ENCODE results near the gene ELOVL5. TPM values are rescaled to one million over a fixed set of nuclear protein-coding genes. Genes with fewer than 3 reads are reported as not detected.

ELOVL5 gene
- total RNA-seq, 4 donors from 2014 or later, result 5.6 to 7.2 (median 6.2) TPM

DNA sequence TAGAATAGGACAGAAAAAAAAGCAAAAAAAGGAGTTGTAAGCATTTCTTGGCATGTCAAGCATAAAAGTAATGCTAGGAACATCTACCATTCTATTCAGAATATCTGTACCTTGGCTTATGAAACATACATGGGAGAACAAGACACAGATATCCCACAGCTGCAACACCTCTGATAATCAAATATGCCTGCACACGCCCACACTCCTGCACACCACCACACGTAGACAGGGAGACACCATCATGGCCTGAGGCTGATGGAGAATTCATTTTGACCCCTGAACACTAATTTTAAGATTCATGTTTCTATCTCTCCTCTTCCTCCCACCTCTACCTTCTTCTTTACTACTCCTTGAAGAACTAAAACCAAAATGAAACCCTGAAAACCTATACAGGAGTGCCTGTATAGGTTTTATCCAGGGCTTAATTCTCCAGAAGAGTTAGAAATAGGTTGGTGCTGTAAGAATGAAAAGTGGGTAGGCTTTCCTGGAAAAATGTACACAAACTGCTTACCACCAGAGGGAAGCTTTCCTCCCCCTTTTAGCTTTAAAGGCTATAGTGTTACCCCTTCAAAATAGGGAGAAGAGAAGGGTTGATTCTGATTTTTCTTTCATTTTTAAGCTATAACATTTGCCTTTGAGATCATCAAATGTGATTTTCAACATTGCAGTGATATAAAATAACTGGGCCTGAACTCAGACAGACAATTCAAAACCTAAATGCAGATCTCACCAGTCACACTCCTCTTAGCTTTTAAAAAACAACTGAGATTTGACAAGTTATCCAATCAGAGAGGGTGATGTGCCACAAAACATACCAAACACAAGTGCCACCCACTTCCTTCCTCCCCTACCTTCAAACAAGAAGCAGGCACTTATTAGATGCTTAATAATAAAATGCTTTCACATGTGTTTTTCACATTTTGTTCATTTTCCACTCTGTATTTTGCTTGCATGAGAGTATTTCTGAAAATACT lies 57.9 kb downstream of the ELOVL5 start:
- Histone ChIP-seq H3K9me3 (no peaks in the 10 kb centered on the region), H3K27me3 (no peaks in the 10 kb centered on the region), H3K4me1 (no peaks in the 10 kb centered on the region), H3K4me3 (no peak overlapping the region), H3K36me3 (no peaks in the 10 kb centered on the region), H3K27ac (no peak overlapping the region)
- no peak for TF ChIP-seq POLR2A (IDR thresholded peaks at IDR 0.05)
- TF ChIP-seq, protein P1, sequence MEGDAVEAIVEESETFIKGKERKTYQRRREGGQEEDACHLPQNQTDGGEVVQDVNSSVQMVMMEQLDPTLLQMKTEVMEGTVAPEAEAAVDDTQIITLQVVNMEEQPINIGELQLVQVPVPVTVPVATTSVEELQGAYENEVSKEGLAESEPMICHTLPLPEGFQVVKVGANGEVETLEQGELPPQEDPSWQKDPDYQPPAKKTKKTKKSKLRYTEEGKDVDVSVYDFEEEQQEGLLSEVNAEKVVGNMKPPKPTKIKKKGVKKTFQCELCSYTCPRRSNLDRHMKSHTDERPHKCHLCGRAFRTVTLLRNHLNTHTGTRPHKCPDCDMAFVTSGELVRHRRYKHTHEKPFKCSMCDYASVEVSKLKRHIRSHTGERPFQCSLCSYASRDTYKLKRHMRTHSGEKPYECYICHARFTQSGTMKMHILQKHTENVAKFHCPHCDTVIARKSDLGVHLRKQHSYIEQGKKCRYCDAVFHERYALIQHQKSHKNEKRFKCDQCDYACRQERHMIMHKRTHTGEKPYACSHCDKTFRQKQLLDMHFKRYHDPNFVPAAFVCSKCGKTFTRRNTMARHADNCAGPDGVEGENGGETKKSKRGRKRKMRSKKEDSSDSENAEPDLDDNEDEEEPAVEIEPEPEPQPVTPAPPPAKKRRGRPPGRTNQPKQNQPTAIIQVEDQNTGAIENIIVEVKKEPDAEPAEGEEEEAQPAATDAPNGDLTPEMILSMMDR (IDR thresholded peaks at IDR 0.05 in 4 of 5, conservative IDR thresholded peaks at IDR 0.05 in 1 of 5), result no peak
- in situ Hi-C loops (cut with MboI; ENCODE audit: low sequenced_read_pairs in 4 of 4), result no loop called here
- intact Hi-C loops (cut with DNase I; ENCODE audit: low total_unique reads), result loop anchor here (10.0 kb wide), 1 partner anchor 116 kb away; no protein-coding TSS in a partner anchor
- ATAC-seq (no peak), DNase-seq (no peak)

DNA sequence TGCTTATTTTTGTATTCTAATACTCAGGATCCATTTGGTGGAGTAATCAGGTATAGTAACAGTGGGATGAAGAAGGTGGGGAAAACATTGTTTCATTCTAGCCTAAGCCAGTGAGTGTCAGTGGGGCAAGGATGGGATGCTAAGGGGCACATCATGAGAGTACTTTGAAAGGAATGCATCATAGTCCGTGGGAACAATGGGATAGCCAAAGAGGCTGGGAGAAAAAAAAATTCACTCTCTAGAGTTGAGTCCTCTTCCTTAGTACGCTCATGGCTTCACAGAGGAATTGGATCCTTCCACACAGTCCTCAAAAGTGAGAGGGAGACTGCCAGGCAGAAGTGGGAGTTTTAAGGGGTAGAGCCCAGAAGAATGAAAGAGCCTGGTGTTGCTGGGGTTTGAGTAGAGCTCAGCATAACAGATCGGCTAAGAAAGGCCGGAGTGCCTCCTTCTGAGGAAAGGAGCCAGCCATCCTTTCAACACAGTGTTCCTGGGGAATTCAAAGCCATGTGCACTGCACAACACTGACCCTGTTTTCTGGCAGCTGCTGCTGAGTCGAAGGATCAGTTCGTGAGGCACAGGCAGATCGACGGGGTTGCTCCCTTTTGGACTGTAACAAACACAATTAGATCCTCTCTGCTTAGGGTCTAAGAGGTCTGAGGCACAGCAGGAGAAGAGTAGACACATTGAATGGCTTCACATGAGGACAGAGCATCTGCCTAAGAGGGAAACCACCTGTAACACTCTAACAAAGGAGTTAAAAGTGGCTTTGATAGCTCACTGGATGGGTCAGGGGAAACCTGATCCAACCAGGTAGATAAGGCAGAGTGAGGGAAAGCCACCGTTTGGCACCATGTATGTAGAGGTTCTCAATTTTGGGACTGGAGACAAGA lies 61.2 kb downstream of the ELOVL5 start:
- intact Hi-C loops (cut with DNase I; ENCODE audit: low total_unique reads), result no loop called here
- TF ChIP-seq POLR2A (IDR thresholded peaks at IDR 0.05), result no peak
- TF ChIP-seq, protein P1 (IDR thresholded peaks at IDR 0.05 in 4 of 5, conservative IDR thresholded peaks at IDR 0.05 in 1 of 5), result no peak
- Histone ChIP-seq H3K4me3 (no peak overlapping the region), H3K27me3 (no peaks in the 10 kb centered on the region), H3K4me1 (peaks cover 0 to 2% of the 10 kb centered on the region in 2 donors), H3K27ac (peak overlapping the region in 2 of 4 donors; percentile 31 to 48), H3K36me3 (no peaks in the 10 kb centered on the region), H3K9me3 (no peaks in the 10 kb centered on the region)
- DNase-seq, result peak; percentile 15 to 18
- in situ Hi-C loops (cut with MboI; ENCODE audit: low sequenced_read_pairs in 4 of 4), result no loop called here
- peak; percentile 41 to 65 for ATAC-seq

DNA sequence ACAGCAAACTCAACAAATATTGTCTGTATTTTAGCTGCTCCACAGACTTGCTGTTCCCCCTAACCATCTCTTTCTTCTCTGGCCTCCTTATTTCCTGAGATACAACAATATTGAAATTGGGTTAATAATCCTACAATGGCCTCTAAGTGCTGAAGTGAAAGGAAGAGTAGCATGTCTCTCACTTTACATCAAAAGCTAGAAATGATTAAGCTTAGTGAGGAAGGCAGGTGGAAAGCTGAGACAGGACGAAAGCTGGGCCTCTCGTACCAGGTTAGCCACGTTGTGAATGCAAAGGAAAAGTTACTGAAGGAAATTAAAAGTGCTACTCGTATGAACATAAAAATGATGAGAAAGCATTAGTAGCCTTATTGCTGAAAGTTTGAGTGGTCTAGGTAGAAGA lies 63.8 kb downstream of the ELOVL5 start:
- TF ChIP-seq POLR2A (IDR thresholded peaks at IDR 0.05), result no peak
- TF ChIP-seq, protein P1 (IDR thresholded peaks at IDR 0.05 in 4 of 5, conservative IDR thresholded peaks at IDR 0.05 in 1 of 5), result no peak
- Histone ChIP-seq H3K27me3 (no peaks in the 10 kb centered on the region), H3K9me3 (no peaks in the 10 kb centered on the region), H3K4me3 (no peak overlapping the region), H3K27ac (no peak overlapping the region), H3K36me3 (no peaks in the 10 kb centered on the region), H3K4me1 (peaks cover 0 to 16% of the 10 kb centered on the region in 2 donors)
- in situ Hi-C loops (cut with MboI; ENCODE audit: low sequenced_read_pairs in 4 of 4), result no loop called here
- ATAC-seq (no peak), DNase-seq (no peak)
- intact Hi-C loops (cut with DNase I; ENCODE audit: low total_unique reads), result no loop called here

DNA sequence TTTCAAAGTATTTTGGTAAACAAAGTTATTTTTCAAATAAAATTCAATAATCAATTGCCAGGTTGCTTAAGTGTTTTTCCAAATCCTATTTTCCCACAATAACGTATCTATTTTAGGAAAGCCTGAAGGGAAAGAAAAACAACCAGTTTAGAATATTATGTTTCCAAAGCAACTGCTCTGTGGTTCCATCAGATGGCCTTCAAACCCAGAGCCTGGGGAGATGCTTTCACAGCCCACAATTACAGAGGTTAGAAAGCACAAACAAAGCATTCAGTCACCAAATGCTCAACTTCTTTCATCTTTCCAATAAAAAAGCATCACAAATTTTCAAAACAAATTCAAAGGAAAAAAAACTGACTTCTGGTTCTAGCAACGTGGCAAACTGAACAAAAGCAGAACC lies 66.0 kb downstream of the ELOVL5 start:
- intact Hi-C loops (cut with DNase I; ENCODE audit: low total_unique reads) (no loop called here), in situ Hi-C loops (cut with MboI; ENCODE audit: low sequenced_read_pairs in 4 of 4) (no loop called here)
- Histone ChIP-seq H3K9me3 (no peaks in the 10 kb centered on the region), H3K4me1 (peaks cover 0 to 16% of the 10 kb centered on the region in 2 donors), H3K27ac (peak overlapping the region in 2 of 4 donors; percentile 6 to 45), H3K36me3 (no peaks in the 10 kb centered on the region), H3K4me3 (no peak overlapping the region), H3K27me3 (no peaks in the 10 kb centered on the region)
- no peak for ATAC-seq
- DNase-seq, result no peak
- no peak for TF ChIP-seq POLR2A (IDR thresholded peaks at IDR 0.05)
- TF ChIP-seq, protein P1 (IDR thresholded peaks at IDR 0.05 in 4 of 5, conservative IDR thresholded peaks at IDR 0.05 in 1 of 5), result no peak

Measured in gastrocnemius medialis (tissue), 4 donors.